Measurements from ENCODE around the gene SLC8A1. TPM values are rescaled to one million over a fixed set of nuclear protein-coding genes. Genes with fewer than 3 reads are reported as not detected.

Gene SLC8A1
- total RNA-seq = 74.0 and 109 TPM in 2 replicates
- 16.0 and 17.4 TPM in 2 replicates for polyA plus RNA-seq
- 10.2 and 11.3 TPM in 2 replicates for polyA plus RNA-seq (2012)
- 16.0 and 19.7 TPM in 2 replicates for polyA minus RNA-seq (ENCODE audit: low replicate concordance)

GRCh38 chr2:40451918-40452605, at the start of gene SLC8A1:
Gene SLC8A1 (minus strand): TSS chr2:40452090.
- Histone ChIP-seq H3K4me1 (ENCODE audit: control insufficient read depth, extremely low read depth, insufficient read depth, low read length) (peaks cover 2% of the 10 kb centered on the region), H3K36me3 (ENCODE audit: control insufficient read depth, insufficient read depth, low read length) (no peaks in the 10 kb centered on the region), H4K20me1 (ENCODE audit: control insufficient read depth, extremely low read depth, insufficient read depth, low read length) (no peaks in the 10 kb centered on the region), H3K27ac (ENCODE audit: insufficient read depth, low read length) (peak within 1 kb of the TSS; percentile 71), H3K4me3 (replicated peaks in 1 of 4; ENCODE audit: control extremely low read depth in 1 of 4, insufficient read depth in 1 of 4, low read depth in 3 of 4, low read length in 4 of 4) (peak within 1 kb of the TSS; percentile 84 to 89 (median 85)), H2AFZ (ENCODE audit: low read length) (peak within 1 kb of the TSS; percentile 90), H3K9ac (ENCODE audit: insufficient read depth, low read length) (peak within 1 kb of the TSS; percentile 44), H3K27me3 (ENCODE audit: control insufficient read depth, insufficient read depth, low read length) (no peaks in the 10 kb centered on the region), H3K4me2 (ENCODE audit: extremely low read depth, insufficient read depth, low read length) (peak within 1 kb of the TSS; percentile 89), H3K79me2 (ENCODE audit: control insufficient read depth, insufficient read depth, low read length) (peaks cover 17% of the 10 kb centered on the region), H3K9me3 (ENCODE audit: control insufficient read depth, insufficient read depth, low read depth, low read length) (no peaks in the 10 kb centered on the region)
- peak; percentile 49 to 61 for DNase-seq (ENCODE audit: low read depth in 2 of 2)
- TF ChIP-seq CTCF (conservative IDR thresholded peaks at IDR 0.05 in 1 of 2, IDR thresholded peaks at IDR 0.05 in 1 of 2; ENCODE audit: low read depth in 1 of 2, low read length in 2 of 2) (no peak), EZH2 (IDR thresholded peaks at IDR 0.05; ENCODE audit: low read length, missing control alignments) (no peak)

GRCh38 chr2:40499437-40499836, 47.5 kb upstream of the SLC8A1 start:
- TF ChIP-seq EZH2 (IDR thresholded peaks at IDR 0.05; ENCODE audit: low read length, missing control alignments) = no peak
- TF ChIP-seq CTCF (conservative IDR thresholded peaks at IDR 0.05 in 1 of 2, IDR thresholded peaks at IDR 0.05 in 1 of 2; ENCODE audit: low read depth in 1 of 2, low read length in 2 of 2) = no peak
- no peak overlapping the region for H3K9ac ChIP-seq (ENCODE audit: insufficient read depth, low read length)
- H3K79me2 ChIP-seq (ENCODE audit: control insufficient read depth, insufficient read depth, low read length) = no peaks in the 10 kb centered on the region
- H3K9me3 ChIP-seq (ENCODE audit: control insufficient read depth, insufficient read depth, low read depth, low read length) = no peaks in the 10 kb centered on the region
- no peaks in the 10 kb centered on the region for H3K36me3 ChIP-seq (ENCODE audit: control insufficient read depth, insufficient read depth, low read length)
- no peaks in the 10 kb centered on the region for H3K27me3 ChIP-seq (ENCODE audit: control insufficient read depth, insufficient read depth, low read length)
- no peaks in the 10 kb centered on the region for H4K20me1 ChIP-seq (ENCODE audit: control insufficient read depth, extremely low read depth, insufficient read depth, low read length)
- DNase-seq (ENCODE audit: low read depth in 2 of 2) = no peak
- no peak overlapping the region for H3K4me3 ChIP-seq (replicated peaks in 1 of 4; ENCODE audit: control extremely low read depth in 1 of 4, insufficient read depth in 1 of 4, low read depth in 3 of 4, low read length in 4 of 4)
- H3K27ac ChIP-seq (ENCODE audit: insufficient read depth, low read length) = no peak overlapping the region
- no peak overlapping the region for H2AFZ ChIP-seq (ENCODE audit: low read length)
- no peak overlapping the region for H3K4me2 ChIP-seq (ENCODE audit: extremely low read depth, insufficient read depth, low read length)
- no peaks in the 10 kb centered on the region for H3K4me1 ChIP-seq (ENCODE audit: control insufficient read depth, extremely low read depth, insufficient read depth, low read length)

GRCh38 chr2:40497251-40497859, 45.5 kb upstream of the SLC8A1 start:
- no peaks in the 10 kb centered on the region for H3K9me3 ChIP-seq (ENCODE audit: control insufficient read depth, insufficient read depth, low read depth, low read length)
- H2AFZ ChIP-seq (ENCODE audit: low read length) = no peak overlapping the region
- no peak overlapping the region for H3K4me3 ChIP-seq (replicated peaks in 1 of 4; ENCODE audit: control extremely low read depth in 1 of 4, insufficient read depth in 1 of 4, low read depth in 3 of 4, low read length in 4 of 4)
- no peak overlapping the region for H3K4me2 ChIP-seq (ENCODE audit: extremely low read depth, insufficient read depth, low read length)
- H3K36me3 ChIP-seq (ENCODE audit: control insufficient read depth, insufficient read depth, low read length) = no peaks in the 10 kb centered on the region
- H3K27me3 ChIP-seq (ENCODE audit: control insufficient read depth, insufficient read depth, low read length) = no peaks in the 10 kb centered on the region
- no peak overlapping the region for H3K27ac ChIP-seq (ENCODE audit: insufficient read depth, low read length)
- peak in 1 of 2 donors; percentile 24 for DNase-seq (ENCODE audit: low read depth in 2 of 2)
- H3K79me2 ChIP-seq (ENCODE audit: control insufficient read depth, insufficient read depth, low read length) = no peaks in the 10 kb centered on the region
- H3K9ac ChIP-seq (ENCODE audit: insufficient read depth, low read length) = no peak overlapping the region
- no peak for TF ChIP-seq EZH2 (IDR thresholded peaks at IDR 0.05; ENCODE audit: low read length, missing control alignments)
- TF ChIP-seq CTCF (conservative IDR thresholded peaks at IDR 0.05 in 1 of 2, IDR thresholded peaks at IDR 0.05 in 1 of 2; ENCODE audit: low read depth in 1 of 2, low read length in 2 of 2) = peak in 1 of 2 donors; percentile 38
- H4K20me1 ChIP-seq (ENCODE audit: control insufficient read depth, extremely low read depth, insufficient read depth, low read length) = no peaks in the 10 kb centered on the region
- H3K4me1 ChIP-seq (ENCODE audit: control insufficient read depth, extremely low read depth, insufficient read depth, low read length) = no peaks in the 10 kb centered on the region
